ENCODE measurements around the gene RTKN.

The RTKN gene

GRCh38 chr2:74415762-74416395 lies 25.9 kb downstream of the RTKN start:
- DNase-seq (ENCODE audit: low spot score) = no peak

GRCh38 chr2:74414881-74415761 lies 26.6 kb downstream of the RTKN start:
- no peak for DNase-seq (ENCODE audit: low spot score)

GRCh38 chr2:74414441-74414840 lies 27.3 kb downstream of the RTKN start:
- DNase-seq (ENCODE audit: low spot score) = no peak

- no peak for DNase-seq (ENCODE audit: low spot score)
Observed at GRCh38 chr2:74413001-74413698, 28.6 kb downstream of the RTKN start.

- no peak for DNase-seq (ENCODE audit: low spot score)
Observed at GRCh38 chr2:74407682-74408081, 34.1 kb downstream of the RTKN start.

GRCh38 chr2:74406035-74406434 lies 35.7 kb downstream of the RTKN start:
- no peak for DNase-seq (ENCODE audit: low spot score)

GRCh38 chr2:74401891-74402290 lies 39.8 kb downstream of the RTKN start:
- DNase-seq (ENCODE audit: low spot score) = no peak

- no peak for DNase-seq (ENCODE audit: low spot score)
Observed at GRCh38 chr2:74399785-74400184, 42.0 kb downstream of the RTKN start.

GRCh38 chr2:74396149-74396548 lies 45.6 kb downstream of the RTKN start:
- no peak for DNase-seq (ENCODE audit: low spot score)

- no peak for DNase-seq (ENCODE audit: low spot score)
Observed at GRCh38 chr2:74393525-74393924, 48.2 kb downstream of the RTKN start.

- DNase-seq (ENCODE audit: low spot score) = no peak
Observed at GRCh38 chr2:74392449-74392743, 49.3 kb downstream of the RTKN start.

GRCh38 chr2:74391580-74392448 lies 49.9 kb downstream of the RTKN start:
- peak; percentile 91 for DNase-seq (ENCODE audit: low spot score)

GRCh38 chr2:74391209-74391579 lies 50.5 kb downstream of the RTKN start:
- DNase-seq (ENCODE audit: low spot score) = no peak

GRCh38 chr2:74390606-74391005 lies 51.1 kb downstream of the RTKN start:
- no peak for DNase-seq (ENCODE audit: low spot score)

GRCh38 chr2:74387346-74387745 lies 54.4 kb downstream of the RTKN start:
- no peak for DNase-seq (ENCODE audit: low spot score)

- peak; percentile 81 for DNase-seq (ENCODE audit: low spot score)
Observed at GRCh38 chr2:74385396-74385795, 56.3 kb downstream of the RTKN start.

- DNase-seq (ENCODE audit: low spot score) = no peak
Observed at GRCh38 chr2:74384051-74384450, 57.7 kb downstream of the RTKN start.

GRCh38 chr2:74383254-74383653 lies 58.5 kb downstream of the RTKN start:
- DNase-seq (ENCODE audit: low spot score) = peak; percentile 56

- DNase-seq (ENCODE audit: low spot score) = no peak
Observed at GRCh38 chr2:74381751-74382150, 60.0 kb downstream of the RTKN start.

GRCh38 chr2:74379851-74380789 lies 61.6 kb downstream of the RTKN start, which contains the start of gene DCTN1:
TSS of gene DCTN1 (minus strand) at chr2:74380311. CDS start at chr2:74380037, 274 bp downstream.
- peak; percentile 83 for DNase-seq (ENCODE audit: low spot score)

GRCh38 chr2:74378007-74378406 lies 63.7 kb downstream of the RTKN start:
- no peak for DNase-seq (ENCODE audit: low spot score)

Measured in putamen (tissue), 1 donor.